Kasumi-1 (cell line): ENCODE measurements around the gene ENOX1.
"Not testable (repeated sequence)": the region's sequence is repeated elsewhere in the genome, so short reads cannot be mapped to it uniquely, and the experiment has no call there.

Experiments used
- DNase-seq, 2 experiments: peaks; one replicate each; lab custom pipeline; 2025; lab: John Stamatoyannopoulos, UW

ENOX1 gene

DNA sequence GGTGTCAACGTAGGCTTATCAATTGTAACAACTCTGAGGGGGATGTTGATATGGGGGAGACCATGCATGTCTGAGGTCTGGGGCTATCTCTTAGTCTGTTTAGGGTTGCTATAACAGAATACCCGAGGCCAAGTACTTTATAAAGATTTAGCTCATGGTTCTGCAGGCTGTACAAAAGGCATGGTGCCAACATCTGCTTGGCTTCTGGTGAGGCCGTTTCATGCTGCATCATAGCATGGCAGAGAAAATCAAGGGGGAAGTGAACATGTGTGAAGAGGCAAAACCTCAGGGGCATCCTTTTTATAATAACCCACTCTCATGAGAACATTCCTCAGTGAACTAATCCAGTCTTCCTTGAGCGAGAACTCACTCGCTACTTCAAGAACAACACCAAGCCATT, 353.8 kb downstream of the ENOX1 start:
- no peak for DNase-seq

DNA sequence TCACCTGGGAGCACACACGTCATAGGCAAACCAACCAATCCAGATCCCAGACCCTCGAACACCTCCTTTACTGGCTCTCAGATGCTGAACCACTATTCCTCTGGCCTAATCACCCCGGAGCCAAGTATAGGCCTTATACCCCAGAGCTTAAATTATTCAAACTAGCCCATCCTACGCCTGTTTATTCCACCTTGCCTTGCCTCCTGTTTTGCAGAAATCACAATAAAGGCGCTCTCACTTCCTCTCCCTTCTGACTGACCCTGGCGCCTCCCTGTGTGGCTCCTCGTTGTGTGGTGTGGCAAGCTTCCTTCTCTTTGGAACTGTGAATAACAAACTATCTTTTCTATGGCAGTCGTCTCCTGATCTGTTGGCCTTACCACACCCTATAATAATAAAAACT, 354.9 kb downstream of the ENOX1 start:
- DNase-seq, result no peak

DNA sequence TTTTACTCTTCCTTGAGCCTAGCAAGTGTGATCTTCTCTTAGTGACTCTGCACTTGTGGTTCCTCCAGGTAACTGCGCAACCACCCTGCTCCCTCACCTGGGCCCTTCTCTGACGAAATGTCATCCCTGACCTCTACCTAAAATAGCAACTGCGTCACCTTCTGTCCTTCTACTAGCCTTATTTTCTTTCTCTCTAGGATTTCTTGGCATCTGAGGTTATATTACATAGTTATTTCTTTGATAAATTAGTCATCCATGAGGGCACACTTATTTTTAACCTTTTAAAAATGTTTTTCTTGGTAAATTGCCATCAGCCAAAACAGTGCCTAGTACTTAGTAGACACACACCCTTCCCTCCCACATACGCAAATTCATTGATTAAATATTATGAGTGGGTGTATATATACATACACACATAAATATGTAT, 355.5 kb downstream of the ENOX1 start:
- DNase-seq, result no peak

DNA sequence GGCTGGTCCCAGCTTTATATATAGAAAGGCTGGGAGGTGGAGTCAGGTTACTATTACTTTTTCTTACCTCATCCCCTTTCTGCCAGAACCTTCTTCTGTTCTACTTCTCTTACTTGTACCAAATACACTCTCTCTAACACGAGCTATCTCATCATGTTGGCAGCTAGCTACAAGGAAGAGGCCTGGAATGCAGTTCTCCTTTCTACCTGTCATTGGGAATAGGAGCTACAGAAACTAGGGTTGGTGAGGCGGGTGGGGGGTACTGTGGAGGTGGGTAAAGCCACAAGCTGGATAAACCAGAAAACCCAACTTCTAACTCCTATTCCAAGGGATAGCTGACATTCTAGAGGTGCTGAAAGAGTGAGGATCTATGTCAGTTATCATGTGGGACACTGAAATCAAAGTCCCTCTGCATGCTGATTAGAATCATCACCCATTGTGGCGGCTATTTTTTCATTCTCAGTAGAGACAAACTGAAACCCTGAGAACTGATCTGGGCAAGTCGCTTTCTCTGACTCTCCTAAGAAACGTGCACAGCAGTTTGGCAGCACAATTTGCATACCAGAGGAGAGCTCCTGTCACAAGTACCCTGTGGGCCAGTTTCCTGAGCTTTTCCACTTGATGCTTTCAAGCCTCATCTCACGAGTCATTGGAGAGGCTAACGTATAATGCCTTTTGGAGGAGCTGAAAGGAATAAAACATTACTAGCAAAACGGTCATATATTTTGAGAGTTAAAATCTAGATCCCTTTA, 358.1 kb downstream of the ENOX1 start:
- no peak for DNase-seq

DNA sequence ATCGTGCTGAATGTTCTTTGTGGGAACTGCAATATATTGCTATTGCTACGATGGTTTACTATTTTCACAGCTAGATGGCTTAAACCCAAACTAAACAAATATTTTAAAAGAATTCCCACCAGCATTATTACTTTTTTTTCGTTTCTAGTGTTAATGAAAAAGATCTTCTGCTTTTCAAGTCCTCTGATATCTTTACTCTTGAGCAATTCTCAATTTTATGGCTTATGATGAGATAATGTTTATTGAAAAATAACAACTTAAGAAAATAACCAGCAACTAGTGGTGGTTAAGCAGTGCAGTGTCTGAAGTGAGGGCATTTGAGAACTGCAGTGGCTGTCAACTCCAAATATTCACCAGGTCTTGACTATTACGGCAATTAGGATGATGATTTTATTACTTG, 360.4 kb downstream of the ENOX1 start:
- no peak for DNase-seq

DNA sequence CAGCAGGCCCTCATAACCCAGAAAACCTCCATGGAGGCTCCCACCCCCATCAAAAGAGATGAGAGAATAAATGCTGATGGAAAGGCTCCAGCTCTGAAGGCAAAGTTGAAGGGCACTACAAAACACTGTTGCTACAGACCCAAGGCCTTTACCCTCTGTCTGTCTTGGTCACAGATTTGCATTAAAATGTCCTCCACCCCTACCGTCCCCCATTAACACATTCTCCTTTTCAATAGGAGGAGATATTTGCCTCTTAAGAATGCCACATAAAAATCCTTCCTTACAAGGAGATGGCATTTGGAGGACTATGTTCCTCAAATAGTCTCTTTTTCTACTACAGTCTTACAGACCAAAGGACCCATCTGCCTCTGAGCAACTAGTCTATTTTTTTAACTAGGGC, 361.5 kb downstream of the ENOX1 start:
- DNase-seq, result no peak

DNA sequence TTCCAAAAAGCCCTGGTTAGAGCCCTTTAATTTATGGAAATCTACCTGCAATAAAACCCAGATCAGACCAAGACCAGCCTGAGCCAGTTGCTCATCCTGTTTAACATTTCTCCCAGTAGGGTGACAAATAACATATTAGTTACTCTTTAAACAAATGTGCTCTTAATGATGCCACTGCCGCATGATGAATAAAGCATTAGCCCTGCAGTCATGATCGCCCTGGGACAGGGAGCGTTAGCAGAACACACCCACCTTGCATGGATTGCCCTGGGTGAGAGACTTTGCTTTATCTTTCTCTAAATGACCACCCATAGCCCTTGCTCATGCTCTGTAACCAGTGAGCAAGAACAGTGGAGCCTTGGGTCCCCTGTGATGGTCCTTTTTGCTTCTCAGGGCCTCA, 362.4 kb downstream of the ENOX1 start:
- no peak for DNase-seq

DNA sequence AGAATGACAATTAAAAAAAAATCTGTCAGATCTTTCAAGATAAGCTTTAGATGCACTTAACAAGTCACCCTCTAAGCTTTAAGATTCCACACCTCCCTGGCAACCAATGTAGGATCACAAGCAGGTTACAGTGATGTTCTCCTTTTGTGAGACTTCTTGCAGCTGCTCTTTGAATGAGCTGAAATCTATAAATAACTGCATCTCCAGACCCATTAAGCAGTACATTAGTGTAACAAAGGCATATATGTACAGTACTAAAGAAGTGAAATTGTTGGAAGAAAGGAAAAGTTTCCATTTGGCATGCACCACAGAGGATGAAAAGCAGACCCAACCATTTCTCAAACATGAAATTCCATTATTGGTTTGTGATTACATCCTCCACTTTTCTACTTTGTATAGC, 364.7 kb downstream of the ENOX1 start:
- DNase-seq, result no peak

DNA sequence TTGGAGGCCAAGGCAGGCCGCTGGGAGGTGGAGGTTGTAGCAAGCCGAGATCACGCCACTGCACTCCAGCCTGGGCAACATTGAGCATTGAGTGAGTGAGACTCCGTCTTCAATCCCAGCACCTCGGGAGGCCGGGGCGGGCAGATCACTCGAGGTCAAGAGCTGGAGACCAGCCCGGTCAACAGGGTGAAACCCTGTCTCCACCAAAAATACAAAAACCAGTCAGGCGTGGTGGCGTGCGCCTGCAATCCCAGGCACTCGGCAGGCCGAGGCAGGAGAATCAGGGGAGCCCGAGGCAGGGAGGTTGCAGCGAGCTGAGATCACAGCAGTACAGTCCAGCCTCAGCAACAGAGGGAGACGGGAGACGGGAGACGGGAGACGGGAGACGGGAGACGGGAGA, 369.9 kb downstream of the ENOX1 start:
- not testable (repeated sequence) for DNase-seq

DNA sequence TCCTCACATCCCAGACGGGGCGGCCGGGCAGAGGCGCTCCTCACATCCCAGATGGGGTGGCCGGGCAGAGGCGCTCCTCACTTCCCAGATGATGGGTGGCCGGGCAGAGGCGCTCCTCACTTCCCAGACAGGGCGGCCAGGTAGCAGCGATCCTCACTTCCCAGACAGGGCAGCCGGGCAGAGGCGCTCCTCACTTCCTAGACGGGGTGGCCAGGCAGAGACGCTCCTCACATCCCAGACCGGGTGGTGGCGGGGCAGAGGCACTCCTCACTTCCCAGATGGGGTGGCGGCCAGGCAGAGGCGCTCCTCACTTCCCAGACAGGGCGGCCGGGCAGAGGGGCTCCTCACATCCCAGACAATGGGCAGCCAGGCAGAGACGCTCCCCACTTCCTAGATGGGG, 370.4 kb downstream of the ENOX1 start:
- DNase-seq, result not testable (repeated sequence)

DNA sequence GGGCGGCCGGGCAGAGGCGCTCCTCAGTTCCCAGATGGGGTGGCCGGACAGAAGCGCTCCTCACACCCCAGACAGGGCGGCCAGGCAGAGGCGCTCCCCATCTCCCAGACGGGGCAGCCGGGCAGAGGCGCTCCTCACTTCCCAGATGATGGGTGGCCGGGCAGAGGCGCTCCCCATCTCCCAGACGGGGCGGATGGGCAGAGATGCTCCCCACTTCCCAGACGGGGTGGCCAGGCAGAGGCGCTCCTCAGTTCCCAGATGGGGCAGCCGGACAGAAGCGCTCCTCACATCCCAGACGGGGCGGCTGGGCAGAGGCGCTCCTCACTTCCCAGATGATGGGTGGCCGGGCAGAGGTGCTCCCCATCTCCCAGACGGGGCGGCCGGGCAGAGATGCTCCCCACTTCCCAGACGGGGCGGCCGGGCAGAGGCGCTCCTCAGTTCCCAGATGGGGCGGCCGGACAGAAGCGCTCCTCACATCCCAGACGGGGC, 370.8 kb downstream of the ENOX1 start:
- not testable (repeated sequence) for DNase-seq

DNA sequence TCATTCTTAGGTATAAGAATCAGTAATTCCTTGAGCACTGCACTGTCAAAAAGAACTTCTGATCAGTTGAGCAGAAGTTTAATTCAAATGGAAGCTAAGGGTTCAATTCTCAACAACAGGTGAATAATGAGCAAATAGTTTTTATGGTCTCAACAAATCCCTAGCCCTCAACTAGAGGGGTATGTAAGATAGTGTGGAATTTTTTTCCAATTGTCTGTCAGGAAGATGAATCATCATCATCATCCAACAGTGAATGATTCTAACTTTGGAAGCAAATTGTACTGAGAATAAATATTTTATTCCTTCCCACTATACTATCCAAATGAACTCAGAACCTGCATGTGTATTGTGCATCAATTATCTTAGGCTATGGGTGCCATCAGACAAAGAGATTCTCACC, 372.7 kb downstream of the ENOX1 start:
- DNase-seq, result no peak

DNA sequence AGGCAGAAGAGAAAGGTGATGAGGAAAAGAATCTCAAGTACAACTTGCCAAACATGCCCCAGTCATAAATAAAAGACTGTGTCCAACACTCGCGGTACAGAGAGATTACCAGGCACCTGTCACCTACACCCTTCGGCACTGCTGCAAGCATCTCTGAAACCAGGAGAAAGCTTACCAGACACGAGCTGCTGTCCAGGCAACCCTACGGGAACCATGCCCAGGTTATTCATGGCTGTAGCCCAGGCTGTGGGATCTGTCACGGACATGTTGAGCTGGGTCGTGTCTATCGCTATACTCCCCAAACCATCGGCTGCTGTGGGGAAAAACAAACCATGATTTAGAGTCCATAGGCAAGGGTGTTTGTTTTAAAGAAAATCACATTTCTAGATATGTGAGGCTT, 375.0 kb downstream of the ENOX1 start:
- DNase-seq, result no peak

DNA sequence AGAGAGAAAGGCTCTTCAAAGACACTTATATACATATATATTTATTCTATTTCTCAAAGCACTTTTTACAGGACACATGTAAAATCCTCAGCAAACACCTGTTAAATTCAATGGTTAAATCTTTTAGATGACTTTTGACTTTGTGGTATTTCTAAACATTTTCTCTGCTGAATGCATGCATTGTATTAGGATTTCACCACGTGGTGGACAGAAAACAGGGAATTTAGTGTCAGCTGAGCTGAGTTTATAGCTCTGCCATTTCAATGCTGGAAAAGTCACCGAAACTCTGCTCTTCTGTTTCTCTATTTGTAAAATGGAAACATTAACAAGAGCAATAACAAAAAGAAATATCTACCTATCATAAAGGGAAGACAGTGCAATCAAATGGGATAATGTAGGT, 375.6 kb downstream of the ENOX1 start:
- no peak for DNase-seq

DNA sequence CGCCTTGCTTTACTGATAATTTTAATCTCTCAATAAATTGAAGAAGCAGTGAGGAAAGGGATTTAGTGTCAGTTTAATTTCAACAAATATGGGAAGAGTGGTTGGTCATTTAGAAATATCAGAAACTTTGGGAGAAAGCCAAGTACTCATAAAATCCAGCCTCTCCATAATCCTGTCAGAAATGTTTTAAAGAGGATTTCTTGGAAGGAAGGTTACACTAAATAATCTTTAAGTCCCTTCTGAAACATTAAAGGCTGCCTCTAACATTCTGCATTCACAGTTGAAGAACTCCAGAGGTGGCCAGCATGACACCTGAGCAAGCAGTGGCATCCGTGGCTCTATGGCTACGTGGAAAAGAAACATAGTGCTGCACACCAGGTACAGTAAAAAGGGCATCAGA, 378.5 kb downstream of the ENOX1 start:
- no peak for DNase-seq

DNA sequence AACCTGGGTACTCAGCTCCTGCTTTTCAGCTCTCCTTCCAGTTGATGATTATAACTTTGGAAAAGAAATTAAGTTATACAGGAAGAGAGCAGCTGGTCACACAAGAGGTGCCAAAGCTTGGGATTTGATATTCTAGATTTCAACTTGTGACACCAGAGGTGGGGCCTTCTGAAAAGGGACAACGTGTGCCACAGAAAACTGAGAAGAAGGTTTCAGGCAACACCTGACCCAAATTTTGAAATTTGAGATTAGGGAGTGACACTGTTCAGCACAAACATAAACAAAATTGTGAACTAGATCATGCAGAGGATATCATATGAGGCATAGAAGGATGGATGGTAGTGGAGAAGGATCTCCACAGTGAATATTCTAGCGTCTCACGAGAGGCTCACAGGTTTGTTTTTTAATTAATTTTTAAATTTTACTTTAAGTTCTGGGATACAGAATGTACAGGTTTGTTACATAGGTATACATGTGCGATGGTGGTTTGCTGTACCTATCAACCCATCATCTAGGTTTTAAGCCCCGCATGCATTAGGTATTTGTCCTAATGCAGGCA, 379.7 kb downstream of the ENOX1 start:
- DNase-seq, result no peak

DNA sequence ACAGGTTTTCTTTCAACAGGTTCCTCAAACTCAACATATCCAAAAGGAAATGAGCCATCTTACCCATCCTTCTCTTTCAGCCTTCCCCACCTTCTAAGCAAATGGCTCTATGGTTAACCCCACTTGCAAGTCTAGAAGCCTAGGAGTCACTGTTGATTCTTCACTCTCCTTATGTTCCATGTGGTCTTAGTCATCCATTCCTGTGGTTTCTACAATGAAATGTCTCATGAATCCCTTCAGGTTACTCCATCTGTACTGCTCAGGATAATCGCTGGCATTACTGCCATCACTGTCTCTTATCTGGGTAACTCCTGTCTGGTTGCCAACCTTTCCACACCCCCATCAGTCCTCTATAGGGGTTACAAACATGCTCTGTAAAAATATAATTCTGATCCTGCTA, 381.3 kb downstream of the ENOX1 start:
- DNase-seq, result no peak

DNA sequence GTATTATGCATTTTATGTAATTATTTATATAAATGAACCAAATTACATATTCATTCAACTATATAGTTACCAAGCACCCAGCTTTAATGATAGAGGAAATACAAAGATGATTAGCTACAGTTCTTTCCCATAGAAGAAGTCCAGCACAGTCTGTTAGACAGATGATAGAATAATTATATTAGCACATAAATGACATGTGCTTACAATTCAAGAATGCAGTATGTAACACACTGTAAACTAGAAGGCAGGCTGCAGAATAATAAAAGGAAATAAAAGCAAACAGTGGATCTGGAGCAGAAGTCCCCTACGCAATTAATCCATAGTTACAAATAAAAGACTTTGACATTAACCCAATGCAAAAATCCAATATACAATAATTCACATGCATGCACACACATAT, 384.4 kb downstream of the ENOX1 start:
- DNase-seq, result no peak

DNA sequence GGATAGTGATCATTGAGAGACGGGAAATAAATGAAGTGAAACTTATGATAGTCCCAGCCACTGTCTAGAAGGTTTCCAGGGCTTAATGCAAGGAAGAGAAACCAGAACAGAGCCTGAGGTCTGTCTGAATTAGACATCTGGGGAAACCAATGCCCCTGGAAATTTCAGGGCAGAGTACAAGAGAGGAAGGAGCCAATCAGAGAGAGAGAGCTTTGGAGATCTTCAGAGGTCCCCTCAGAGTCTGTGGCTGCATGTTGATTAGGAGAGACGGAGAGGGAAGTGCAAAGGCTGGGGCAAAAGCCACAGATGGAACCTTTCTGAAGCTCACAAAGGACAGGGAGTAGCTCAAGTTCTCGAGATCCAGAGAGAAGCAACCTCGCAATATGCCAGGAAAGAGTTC, 385.4 kb downstream of the ENOX1 start:
- DNase-seq, result peak; percentile 21 to 28

DNA sequence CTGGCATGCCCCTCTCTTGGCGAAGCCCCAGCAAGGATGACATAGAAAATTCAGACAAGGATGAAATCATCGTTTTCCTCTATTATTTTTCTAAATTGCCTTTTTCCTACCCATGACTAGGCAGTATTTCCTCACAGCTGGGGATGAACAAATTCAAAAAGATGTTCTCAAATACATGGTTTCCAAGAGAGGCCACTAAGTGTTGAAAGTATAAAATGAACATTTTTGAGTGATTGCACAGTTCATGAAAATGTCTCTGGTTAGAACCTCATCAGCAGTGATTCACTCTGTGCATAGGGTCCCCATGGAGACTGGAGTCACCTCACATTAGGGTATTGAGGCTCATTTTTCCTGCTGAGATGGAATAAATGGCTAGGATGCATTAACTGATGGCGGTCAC, 389.7 kb downstream of the ENOX1 start:
- no peak for DNase-seq

DNA sequence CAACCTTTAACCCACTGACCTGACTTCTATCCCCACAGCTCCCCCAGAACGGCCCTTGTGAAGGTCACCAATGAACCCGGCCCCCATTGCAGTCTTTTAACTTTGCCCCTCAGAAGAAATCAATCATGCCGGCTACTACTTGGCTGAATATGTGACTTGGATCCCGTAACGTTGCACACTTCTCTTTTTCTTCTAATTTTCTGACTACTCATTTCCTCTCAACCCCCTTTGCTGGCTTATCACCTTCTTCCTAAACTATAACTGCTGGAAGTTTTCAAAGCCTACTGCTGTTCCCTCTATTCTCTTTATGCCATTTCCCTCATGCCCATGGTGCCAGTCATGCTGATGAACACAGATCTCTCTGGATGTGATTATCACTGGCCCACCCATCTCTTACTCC, 395.7 kb downstream of the ENOX1 start:
- peak in 1 of 2 experiments; percentile 2 for DNase-seq

DNA sequence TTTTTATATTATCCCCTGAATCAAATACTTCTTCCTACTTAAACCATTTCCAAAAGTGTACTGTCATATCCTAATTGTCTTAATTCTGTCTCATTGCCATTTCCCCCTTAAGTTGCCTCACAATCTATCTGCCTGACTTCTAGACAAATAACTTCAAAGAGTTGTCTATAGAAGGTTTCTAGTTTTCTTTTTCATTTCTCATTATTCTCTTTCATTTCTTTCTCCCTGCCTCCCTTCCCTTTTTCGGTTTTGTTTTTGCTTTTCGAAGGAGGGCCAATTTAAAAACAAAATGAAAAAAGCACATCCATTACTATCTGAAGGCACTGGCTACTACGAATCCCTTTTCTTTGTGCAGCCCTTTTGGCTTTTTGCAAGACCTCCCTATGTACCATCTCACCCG, 396.2 kb downstream of the ENOX1 start:
- no peak for DNase-seq

DNA sequence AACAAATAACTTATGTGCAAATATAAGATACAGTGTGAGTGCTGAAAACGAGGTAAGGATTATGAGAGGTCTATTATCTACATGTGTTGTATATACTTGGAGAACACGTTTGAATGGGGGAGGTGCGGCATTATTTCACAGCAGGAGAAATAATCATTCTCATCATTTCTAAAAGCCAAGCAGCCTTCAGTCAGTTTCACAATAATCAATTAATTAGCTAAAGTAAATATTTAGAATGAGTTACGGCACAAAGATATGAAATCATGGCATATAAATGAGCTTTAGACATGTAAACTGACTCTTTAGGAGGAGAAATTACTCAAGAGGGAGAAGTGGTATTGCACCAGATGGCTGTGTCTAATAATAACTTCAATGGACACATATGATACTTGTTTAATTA, 396.8 kb downstream of the ENOX1 start:
- DNase-seq, result no peak

DNA sequence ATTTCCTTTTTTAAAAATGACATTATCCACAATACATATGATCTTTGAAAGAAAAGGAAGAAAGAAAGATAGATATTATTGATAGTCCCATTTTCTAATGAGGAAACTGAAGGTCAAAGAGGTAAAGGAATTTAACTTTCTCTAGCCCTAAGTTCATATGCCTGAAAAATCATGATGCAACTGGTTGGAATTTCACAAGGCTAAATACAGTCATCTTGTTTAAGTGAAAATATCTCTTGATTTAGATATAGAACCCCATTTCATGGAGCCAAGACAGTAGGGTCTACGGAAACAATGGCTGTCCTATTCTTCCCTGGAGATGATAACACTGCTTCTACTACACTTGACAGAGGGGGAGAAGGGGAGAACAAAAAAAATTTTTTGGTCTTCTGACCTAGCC, 397.2 kb downstream of the ENOX1 start:
- no peak for DNase-seq
